Progenitor cell of endocrine pancreas (in vitro differentiated cells): ENCODE results near the gene LINGO3. TPM values are rescaled to one million over a fixed set of nuclear protein-coding genes. Genes with fewer than 3 reads are reported as not detected.

Experiments used
- DNase-seq: peaks from one replicate; pipeline ENCODE4 v3.0.0; 2021; ENCODE audit warnings: low spot score; ENCODE audit not compliant: unreplicated experiment
- H3K27ac Mint-ChIP-seq: 2 replicates; pipeline ENCODE4 v1.8.0; 2021; ENCODE audit warnings: mild to moderate bottlenecking, moderate library complexity, mixed read lengths
- H3K27me3 Mint-ChIP-seq: 2 replicates; pipeline ENCODE4 v1.8.0; 2021; ENCODE audit warnings: mixed read lengths
- H3K36me3 Mint-ChIP-seq: 2 replicates; pipeline ENCODE4 v1.8.0; 2022; ENCODE audit warnings: mixed read lengths; ENCODE audit not compliant: insufficient read depth
- H3K4me1 Mint-ChIP-seq: 2 replicates; pipeline ENCODE4 v1.8.0; 2021; ENCODE audit warnings: low read depth, mixed read lengths
- H3K4me3 Mint-ChIP-seq: 2 replicates; pipeline ENCODE4 v1.8.0; 2021; ENCODE audit warnings: low read depth, mild to moderate bottlenecking, moderate library complexity, mixed read lengths
- H3K9me3 Mint-ChIP-seq: 2 replicates; pipeline ENCODE4 v1.8.0; 2021; ENCODE audit warnings: low read depth, mixed read lengths
- total RNA-seq: library from RNA; stranded (reverse); gene quantifications from 2 replicates; pipeline ENCODE4 v1.2.1, GENCODE V29; 2021
- TF ChIP-seq, protein P1 (sequence below): fragments of 200-600 bp; sonication (generic); IDR thresholded peaks from one replicate; pipeline ENCODE4 v1.5.0; 2021; ENCODE audit warnings: antibody characterized with exemption, mild to moderate bottlenecking; ENCODE audit not compliant: unreplicated experiment

Gene LINGO3
- total RNA-seq, 1 donor from 2014 or later = 0.17 TPM

DNA sequence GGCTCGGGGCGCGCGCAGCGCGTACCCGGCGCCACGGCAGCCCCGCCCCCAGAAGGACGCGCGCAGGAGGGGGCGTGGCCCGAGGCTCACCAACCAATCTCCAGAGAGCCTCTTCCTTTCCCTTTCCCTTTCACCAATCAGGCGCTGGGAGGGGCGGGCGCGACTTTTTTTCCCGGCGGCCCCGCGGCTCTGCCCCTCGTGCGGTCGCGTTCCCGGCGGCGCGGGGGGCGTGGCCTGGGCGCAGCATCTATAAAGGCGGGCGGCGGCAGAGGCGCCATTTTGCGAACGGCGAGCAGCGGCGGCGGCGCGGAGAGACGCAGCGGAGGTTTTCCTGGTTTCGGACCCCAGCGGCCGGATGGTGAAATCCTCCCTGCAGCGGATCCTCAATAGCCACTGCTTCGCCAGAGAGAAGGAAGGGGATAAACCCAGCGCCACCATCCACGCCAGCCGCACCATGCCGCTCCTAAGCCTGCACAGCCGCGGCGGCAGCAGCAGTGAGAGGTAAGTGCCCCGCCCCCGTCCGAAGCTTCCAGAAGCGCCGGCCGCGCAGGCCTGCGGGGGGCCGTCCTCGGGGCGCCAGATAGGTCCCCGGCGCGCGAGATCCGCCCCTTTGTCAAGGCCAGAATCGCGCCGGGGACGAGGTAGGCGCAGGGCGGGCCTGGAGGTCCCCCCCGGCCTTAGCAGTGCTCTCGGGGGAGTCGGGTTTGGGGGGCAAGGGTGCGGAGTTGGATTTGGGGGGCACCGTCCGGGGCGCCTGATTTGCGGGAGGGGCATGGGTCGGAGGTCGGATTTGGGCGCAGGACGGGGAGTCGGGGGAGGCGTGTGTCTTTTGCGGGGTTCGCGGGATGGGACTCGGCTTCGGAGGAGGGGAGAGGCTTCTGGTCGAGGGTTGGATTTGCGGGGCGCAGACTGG, 38.5 kb downstream of the LINGO3 start:
- Mint-ChIP-seq H3K9me3 (no peaks in the 10 kb centered on the region), H3K27ac (peak overlapping the region; percentile 95), H3K4me1 (peaks cover 16% of the 10 kb centered on the region), H3K4me3 (peak overlapping the region; percentile 90), H3K36me3 (peaks cover 12% of the 10 kb centered on the region), H3K27me3 (no peaks in the 10 kb centered on the region)
- TF ChIP-seq, protein P1, sequence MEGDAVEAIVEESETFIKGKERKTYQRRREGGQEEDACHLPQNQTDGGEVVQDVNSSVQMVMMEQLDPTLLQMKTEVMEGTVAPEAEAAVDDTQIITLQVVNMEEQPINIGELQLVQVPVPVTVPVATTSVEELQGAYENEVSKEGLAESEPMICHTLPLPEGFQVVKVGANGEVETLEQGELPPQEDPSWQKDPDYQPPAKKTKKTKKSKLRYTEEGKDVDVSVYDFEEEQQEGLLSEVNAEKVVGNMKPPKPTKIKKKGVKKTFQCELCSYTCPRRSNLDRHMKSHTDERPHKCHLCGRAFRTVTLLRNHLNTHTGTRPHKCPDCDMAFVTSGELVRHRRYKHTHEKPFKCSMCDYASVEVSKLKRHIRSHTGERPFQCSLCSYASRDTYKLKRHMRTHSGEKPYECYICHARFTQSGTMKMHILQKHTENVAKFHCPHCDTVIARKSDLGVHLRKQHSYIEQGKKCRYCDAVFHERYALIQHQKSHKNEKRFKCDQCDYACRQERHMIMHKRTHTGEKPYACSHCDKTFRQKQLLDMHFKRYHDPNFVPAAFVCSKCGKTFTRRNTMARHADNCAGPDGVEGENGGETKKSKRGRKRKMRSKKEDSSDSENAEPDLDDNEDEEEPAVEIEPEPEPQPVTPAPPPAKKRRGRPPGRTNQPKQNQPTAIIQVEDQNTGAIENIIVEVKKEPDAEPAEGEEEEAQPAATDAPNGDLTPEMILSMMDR = peak; percentile 31
- peak; percentile 99 for DNase-seq

DNA sequence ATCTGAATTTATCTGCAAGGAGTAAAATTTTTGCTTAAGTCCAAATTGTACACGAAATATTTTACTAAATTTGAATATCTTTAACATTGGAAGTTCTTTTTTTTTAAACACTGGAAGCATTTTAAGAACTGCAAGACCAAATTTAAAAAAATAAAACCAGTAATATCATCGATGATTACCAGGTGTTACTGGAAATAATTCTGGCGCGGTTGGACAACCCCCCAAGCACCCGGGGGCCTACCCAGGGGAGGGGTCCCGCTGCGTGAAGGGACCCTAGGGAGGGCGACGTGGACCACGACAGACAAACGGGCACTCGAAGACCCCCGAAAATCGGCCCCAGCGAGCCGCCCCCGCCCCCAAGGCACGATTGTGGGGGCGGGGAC, 39.1 kb downstream of the LINGO3 start:
- TF ChIP-seq, protein P1 = no peak
- no peaks in the 10 kb centered on the region for H3K9me3 Mint-ChIP-seq
- H3K36me3 Mint-ChIP-seq = peaks cover 9% of the 10 kb centered on the region
- no peak for DNase-seq
- H3K4me1 Mint-ChIP-seq = peaks cover 13% of the 10 kb centered on the region
- H3K27me3 Mint-ChIP-seq = no peaks in the 10 kb centered on the region
- peak overlapping the region; percentile 62 for H3K27ac Mint-ChIP-seq
- H3K4me3 Mint-ChIP-seq = peak overlapping the region; percentile 90

DNA sequence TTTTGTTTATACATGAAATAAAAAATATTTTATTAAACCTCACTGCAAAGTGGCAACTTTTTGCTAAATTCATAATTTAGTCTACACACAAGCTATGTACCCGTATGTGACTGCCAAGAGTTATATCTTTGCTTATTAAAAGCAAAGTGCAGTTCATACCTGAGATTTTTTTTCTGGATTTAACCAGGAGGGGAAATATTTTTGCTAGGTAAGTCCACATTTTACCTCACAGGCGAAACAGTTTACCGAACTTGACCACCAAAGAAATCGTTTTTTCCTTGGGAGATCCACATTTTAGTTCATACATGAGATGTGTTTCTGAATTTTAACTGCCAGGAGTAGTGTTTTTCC, 39.5 kb downstream of the LINGO3 start:
- Mint-ChIP-seq H3K27ac (peak overlapping the region; percentile 71), H3K4me1 (peaks cover 10% of the 10 kb centered on the region)

GRCh38 chr19:2266183-2266993, 41.6 kb downstream of the LINGO3 start:
- TF ChIP-seq, protein P1 = no peak
- Mint-ChIP-seq H3K4me3 (peak overlapping the region; percentile 21), H3K27me3 (no peaks in the 10 kb centered on the region), H3K36me3 (peaks cover under 1% of the 10 kb centered on the region), H3K4me1 (peaks cover 3% of the 10 kb centered on the region), H3K27ac (peak overlapping the region; percentile 20), H3K9me3 (no peaks in the 10 kb centered on the region)
- DNase-seq = no peak

More for the DNA sequence above, 39.5 kb downstream of the LINGO3 start:
- H3K4me3 Mint-ChIP-seq = peak overlapping the region; percentile 90
- H3K36me3 Mint-ChIP-seq = peaks cover 7% of the 10 kb centered on the region
- DNase-seq = no peak
- TF ChIP-seq, protein P1 = no peak
- H3K9me3 Mint-ChIP-seq = no peaks in the 10 kb centered on the region
- no peaks in the 10 kb centered on the region for H3K27me3 Mint-ChIP-seq

GRCh38 chr19:2261438-2262172, 46.3 kb downstream of the LINGO3 start:
- no peak overlapping the region for H3K4me3 Mint-ChIP-seq
- TF ChIP-seq, protein P1 = peak; percentile 55
- H3K9me3 Mint-ChIP-seq = no peaks in the 10 kb centered on the region
- H3K36me3 Mint-ChIP-seq = no peaks in the 10 kb centered on the region
- H3K27ac Mint-ChIP-seq = no peak overlapping the region
- no peak for DNase-seq
- no peaks in the 10 kb centered on the region for H3K27me3 Mint-ChIP-seq
- no peaks in the 10 kb centered on the region for H3K4me1 Mint-ChIP-seq
